MG63 (cell line): ENCODE results near the gene NPPB. TPM values are rescaled to one million over a fixed set of nuclear protein-coding genes. Genes with fewer than 3 reads are reported as not detected.

Experiments used
- DNase-seq: peaks from one replicate; pipeline ENCODE4 v3.0.0-alpha.2; 2020
- H3K27me3 ChIP-seq: fragments of 250-450 bp; sonication (Bioruptor Pico); 2 replicates; pipeline ENCODE4 v1.5.1; 2020; ENCODE audit warnings: mild to moderate bottlenecking, moderate library complexity
- H3K36me3 ChIP-seq: fragments of 250-450 bp; sonication (Bioruptor Pico); 2 replicates; pipeline ENCODE4 v1.5.1; 2020; ENCODE audit warnings: mild to moderate bottlenecking, moderate library complexity
- H3K4me3 ChIP-seq: fragments of 250-450 bp; sonication (Bioruptor Pico); 2 replicates; pipeline ENCODE4 v1.5.1; 2020; ENCODE audit warnings: mild to moderate bottlenecking, moderate library complexity
- H3K9me3 ChIP-seq: fragments of 250-450 bp; sonication (Bioruptor Pico); 2 replicates; pipeline ENCODE4 v1.5.1; 2020; ENCODE audit warnings: mild to moderate bottlenecking, moderate library complexity
- total RNA-seq: library from RNA; depleted of rRNA; stranded (reverse); fragments of >200 nt; shearing (Covaris generic); gene quantifications from 2 replicates; pipeline ENCODE4 v1.2.3, GENCODE V29; 2014; ENCODE audit warnings: low replicate concordance

Gene NPPB
- total RNA-seq, 1 experiment from 2014 or later = not detected

GRCh38 chr1:11872545-11872944 is 13.8 kb upstream of the NPPB start:
- Histone ChIP-seq H3K4me3 (no peak overlapping the region), H3K9me3 (no peaks in the 10 kb centered on the region), H3K27me3 (peaks cover 15% of the 10 kb centered on the region), H3K36me3 (no peaks in the 10 kb centered on the region)
- no peak for DNase-seq

GRCh38 chr1:11869650-11870207 is 11.0 kb upstream of the NPPB start:
- Histone ChIP-seq H3K9me3 (no peaks in the 10 kb centered on the region), H3K36me3 (no peaks in the 10 kb centered on the region), H3K27me3 (peaks cover 22% of the 10 kb centered on the region), H3K4me3 (no peak overlapping the region)
- DNase-seq = no peak

GRCh38 chr1:11869104-11869503 is 10.4 kb upstream of the NPPB start:
- Histone ChIP-seq H3K9me3 (no peaks in the 10 kb centered on the region), H3K27me3 (peaks cover 23% of the 10 kb centered on the region), H3K36me3 (no peaks in the 10 kb centered on the region)

GRCh38 chr1:11868331-11868980 is 9.7 kb upstream of the NPPB start:
- Histone ChIP-seq H3K36me3 (no peaks in the 10 kb centered on the region), H3K9me3 (no peaks in the 10 kb centered on the region), H3K27me3 (peaks cover 26% of the 10 kb centered on the region), H3K4me3 (no peak overlapping the region)
- no peak for DNase-seq

More at GRCh38 chr1:11869104-11869503, 10.4 kb upstream of the NPPB start:
- no peak for DNase-seq
- H3K4me3 ChIP-seq = no peak overlapping the region

- no peaks in the 10 kb centered on the region for H3K36me3 ChIP-seq
- no peaks in the 10 kb centered on the region for H3K9me3 ChIP-seq
- no peak overlapping the region for H3K4me3 ChIP-seq
- DNase-seq = no peak
- peaks cover 45% of the 10 kb centered on the region for H3K27me3 ChIP-seq
Measured at GRCh38 chr1:11862890-11863289, 4.1 kb upstream of the NPPB start.

DNA sequence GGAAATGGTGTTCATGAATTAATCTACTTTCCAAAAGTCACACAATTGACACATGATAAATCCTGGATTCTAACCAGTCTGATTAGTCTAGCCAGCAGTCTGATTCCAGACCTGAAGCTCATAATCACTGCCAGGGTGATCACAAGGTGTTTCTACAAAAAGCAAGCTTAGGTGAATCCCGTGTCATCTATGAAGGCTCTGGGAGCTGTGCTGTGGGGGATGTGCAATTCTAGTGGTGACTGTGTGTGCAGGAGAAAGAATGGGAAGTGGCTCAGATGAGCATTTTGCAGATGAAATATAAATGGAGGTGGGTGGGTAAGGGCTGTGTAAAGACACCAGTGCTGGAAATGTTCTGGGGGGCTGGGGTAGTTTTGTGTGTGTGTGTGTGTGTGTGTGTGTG is 1.8 kb upstream of the NPPB start:
- H3K36me3 ChIP-seq = no peaks in the 10 kb centered on the region
- no peaks in the 10 kb centered on the region for H3K9me3 ChIP-seq
- no peak for DNase-seq
- no peak overlapping the region for H3K4me3 ChIP-seq
- H3K27me3 ChIP-seq = peaks cover 41% of the 10 kb centered on the region

DNA sequence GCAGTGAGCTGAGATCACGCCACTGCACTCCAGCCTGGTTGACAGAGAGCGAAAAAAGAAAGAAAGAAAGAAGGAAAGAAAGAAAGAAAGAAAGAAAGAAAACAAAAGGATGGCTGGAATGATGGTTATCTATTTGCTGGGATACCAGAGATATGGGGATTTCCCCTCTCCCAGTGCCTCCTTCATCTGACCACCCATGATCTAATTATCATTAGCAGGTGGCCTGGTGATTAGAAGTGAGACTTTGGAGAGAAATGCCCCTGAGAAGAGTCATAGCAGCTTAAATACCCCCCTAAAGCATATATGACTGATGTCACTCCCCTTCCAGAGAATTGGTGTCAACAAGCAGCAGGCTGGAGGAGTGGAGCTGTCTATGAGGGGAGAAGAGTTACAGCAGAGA is 1.3 kb upstream of the NPPB start:
- Histone ChIP-seq H3K4me3 (no peak overlapping the region), H3K36me3 (no peaks in the 10 kb centered on the region), H3K27me3 (peaks cover 41% of the 10 kb centered on the region), H3K9me3 (no peaks in the 10 kb centered on the region)
- no peak for DNase-seq

GRCh38 chr1:11858968-11859871 is 475 bp upstream of the NPPB start:
- Histone ChIP-seq H3K4me3 (no peak overlapping the region), H3K9me3 (no peaks in the 10 kb centered on the region), H3K36me3 (no peaks in the 10 kb centered on the region), H3K27me3 (peaks cover 41% of the 10 kb centered on the region)
- peak; percentile 58 for DNase-seq

DNA sequence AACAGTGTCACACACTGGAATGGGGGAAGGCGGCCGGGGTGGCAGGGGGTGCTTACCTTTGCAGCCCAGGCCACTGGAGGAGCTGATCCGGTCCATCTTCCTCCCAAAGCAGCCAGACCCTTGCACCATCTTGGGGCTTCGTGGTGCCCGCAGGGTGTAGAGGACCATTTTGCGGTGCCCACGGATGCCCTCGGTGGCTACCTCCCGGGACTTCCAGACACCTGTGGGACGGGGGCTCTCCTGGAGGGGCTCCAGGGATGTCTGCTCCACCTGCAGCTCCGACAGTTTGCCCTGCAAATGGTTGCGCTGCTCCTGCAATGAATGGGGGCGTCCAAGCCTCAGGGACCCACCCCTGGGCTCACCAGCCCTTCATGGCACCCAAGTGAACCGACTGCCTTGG is 587 bp downstream of the NPPB start:
- Histone ChIP-seq H3K27me3 (peaks cover 40% of the 10 kb centered on the region), H3K4me3 (no peak overlapping the region), H3K9me3 (no peaks in the 10 kb centered on the region), H3K36me3 (no peaks in the 10 kb centered on the region)
- DNase-seq = no peak

- DNase-seq = no peak
- Histone ChIP-seq H3K9me3 (no peaks in the 10 kb centered on the region), H3K36me3 (no peaks in the 10 kb centered on the region), H3K4me3 (no peak overlapping the region), H3K27me3 (peaks cover 40% of the 10 kb centered on the region)
Measured at GRCh38 chr1:11857164-11857851, 1.4 kb downstream of the NPPB start.

- H3K9me3 ChIP-seq = no peaks in the 10 kb centered on the region
- no peaks in the 10 kb centered on the region for H3K36me3 ChIP-seq
- no peak overlapping the region for H3K4me3 ChIP-seq
- DNase-seq = no peak
- H3K27me3 ChIP-seq = peaks cover 36% of the 10 kb centered on the region
Measured at GRCh38 chr1:11856698-11857097, 2.0 kb downstream of the NPPB start.

DNA sequence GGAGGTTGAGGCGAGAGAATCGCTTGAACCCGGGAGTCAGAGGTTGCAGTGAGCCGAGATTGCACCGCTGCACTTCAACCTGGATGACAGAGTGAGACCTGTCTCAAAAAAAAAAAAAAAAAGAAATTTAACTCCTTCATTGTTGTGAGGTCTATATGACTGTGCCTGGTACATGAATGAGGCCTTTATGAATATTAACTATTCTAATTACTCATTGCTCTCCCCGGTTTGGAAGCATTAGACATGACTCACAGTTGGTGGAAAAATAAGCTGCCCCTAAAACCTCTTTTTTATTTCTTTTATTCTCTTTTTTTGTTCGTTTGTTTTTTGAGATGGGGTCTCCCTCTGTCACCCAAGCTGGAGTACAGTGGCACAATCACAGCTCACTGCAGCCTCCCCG is 3.3 kb downstream of the NPPB start:
- DNase-seq = no peak
- Histone ChIP-seq H3K27me3 (peaks cover 31% of the 10 kb centered on the region), H3K36me3 (no peaks in the 10 kb centered on the region), H3K9me3 (no peaks in the 10 kb centered on the region), H3K4me3 (no peak overlapping the region)

- DNase-seq = no peak
Measured at GRCh38 chr1:11854519-11854918, 4.2 kb downstream of the NPPB start.

GRCh38 chr1:11851180-11851579 is 7.6 kb downstream of the NPPB start:
- H3K9me3 ChIP-seq = no peaks in the 10 kb centered on the region
- DNase-seq = no peak

More at GRCh38 chr1:11854519-11854918, 4.2 kb downstream of the NPPB start:
- Histone ChIP-seq H3K36me3 (no peaks in the 10 kb centered on the region), H3K9me3 (no peaks in the 10 kb centered on the region), H3K27me3 (peaks cover 22% of the 10 kb centered on the region), H3K4me3 (no peak overlapping the region)

GRCh38 chr1:11850156-11850555 is 8.6 kb downstream of the NPPB start:
- Histone ChIP-seq H3K4me3 (no peak overlapping the region), H3K9me3 (no peaks in the 10 kb centered on the region), H3K36me3 (no peaks in the 10 kb centered on the region), H3K27me3 (peaks cover 6% of the 10 kb centered on the region)
- DNase-seq = no peak

More at GRCh38 chr1:11851180-11851579, 7.6 kb downstream of the NPPB start:
- H3K27me3 ChIP-seq = peaks cover 6% of the 10 kb centered on the region
- no peaks in the 10 kb centered on the region for H3K36me3 ChIP-seq
- H3K4me3 ChIP-seq = no peak overlapping the region

GRCh38 chr1:11848373-11848700 is 10.4 kb downstream of the NPPB start:
- DNase-seq = no peak
- H3K36me3 ChIP-seq = no peaks in the 10 kb centered on the region; the same call in 1 of the 2 replicates
- H3K4me3 ChIP-seq = no peak overlapping the region
- H3K9me3 ChIP-seq = no peaks in the 10 kb centered on the region
- H3K27me3 ChIP-seq = no peaks in the 10 kb centered on the region
